Hepatocyte (in vitro differentiated cells): ENCODE results near the gene TXNDC11.

Source experiments
- CTCF ChIP-seq: fragments of 200-600 bp; sonication (generic); IDR thresholded peaks from 2 replicates; pipeline ENCODE4 v1.5.1; 2016; ENCODE audit warnings: antibody characterized with exemption, mild to moderate bottlenecking; ENCODE audit not compliant: poor library complexity
- EZH2 ChIP-seq: fragments of 200-600 bp; sonication (generic); IDR thresholded peaks from 2 replicates; pipeline ENCODE4 v1.6.1; 2016; ENCODE audit warnings: antibody characterized with exemption, mild to moderate bottlenecking, borderline replicate concordance
- EZH2phosphoT487 ChIP-seq: fragments of 200-600 bp; sonication (generic); IDR thresholded peaks from one replicate; pipeline ENCODE4 v1.6.1; 2018; ENCODE audit warnings: antibody characterized with exemption, mild to moderate bottlenecking, low read depth, moderate library complexity; ENCODE audit not compliant: unreplicated experiment, severe bottlenecking

- TF ChIP-seq CTCF (no peak), EZH2 (no peak), EZH2phosphoT487 (no peak)
Observed at GRCh38 chr16:11674818-11675560, 67.7 kb downstream of the TXNDC11 start.
